H1 (cell line): ENCODE data around the gene LPCAT3. TPM values are rescaled to one million over a fixed set of nuclear protein-coding genes. Genes with fewer than 3 reads are reported as not detected.

ENCODE experiments used
- CTCF ChIA-PET: fragments of 300-600 bp; sonication (Branson Sonifier 250); formaldehyde crosslinking; loops from one replicate; lab custom pipeline; 2021; ENCODE audit not compliant: partially characterized antibody; lab: Charles Lee
- POLR2A ChIA-PET: fragments of 300-600 bp; sonication (Branson Sonifier 250); formaldehyde crosslinking; loops from one replicate; lab custom pipeline; 2021; ENCODE audit warnings: inconsistent platforms; ENCODE audit not compliant: partially characterized antibody; lab: Charles Lee
- DNase-seq, 2 experiments: peaks; one replicate each; pipeline versions ENCODE4 v3.0.0 to v3.0.0-alpha.2; 2010 to 2022; ENCODE audit warnings: low spot score in 2 of 2, low read depth in 1 of 2, mixed read lengths in 1 of 2
- FAIRE-seq: peaks from 2 replicates; lab custom pipeline; 2011; peaks lifted over from hg19 to GRCh38; lab: Jason Lieb, UNC
- H2AFZ ChIP-seq: 2 replicates; pipeline ENCODE4 v1.8.1; 2012; ENCODE audit warnings: low read length, inconsistent platforms
- H2AK5ac ChIP-seq: 2 replicates; pipeline ENCODE4 v1.6.1; 2013; ENCODE audit warnings: low read depth, low read length
- H2BK120ac ChIP-seq: replicated peaks from 2 replicates; pipeline ENCODE3; 2013; ENCODE audit warnings: low read depth, low read length, inconsistent platforms
- H2BK12ac ChIP-seq: 2 replicates; pipeline ENCODE4 v1.6.1; 2013; ENCODE audit warnings: low read depth, low read length
- H2BK15ac ChIP-seq: 2 replicates; pipeline ENCODE4 v1.6.1; 2013; ENCODE audit warnings: low read length
- H2BK20ac ChIP-seq: 2 replicates; pipeline ENCODE4 v1.6.1; 2013; ENCODE audit warnings: low read length
- H2BK5ac ChIP-seq: 2 replicates; pipeline ENCODE4 v1.6.1; 2013; ENCODE audit warnings: low read depth, low read length
- H3K14ac ChIP-seq: 2 replicates; pipeline ENCODE4 v1.6.1; 2013; ENCODE audit warnings: inconsistent platforms; ENCODE audit not compliant: insufficient read length
- H3K18ac ChIP-seq: 2 replicates; pipeline ENCODE4 v1.6.1; 2013; ENCODE audit warnings: low read length; ENCODE audit errors: extremely low read depth
- H3K23ac ChIP-seq: 2 replicates; pipeline ENCODE4 v1.6.1; 2013; ENCODE audit warnings: inconsistent platforms; ENCODE audit not compliant: insufficient read length
- H3K23me2 ChIP-seq: 2 replicates; pipeline ENCODE4 v1.6.1; 2013; ENCODE audit warnings: low read depth, low read length
- H3K27ac ChIP-seq: 2 replicates; pipeline ENCODE4 v1.6.1; 2011; ENCODE audit warnings: low read depth, low read length, inconsistent platforms
- H3K27me3 ChIP-seq, 4 experiments: replicated peaks in 1 of 4; 1 replicate in 1 of 4; 2 replicates in 3 of 4; pipeline versions ENCODE4 v1.6.1 to v1.8.1; 2011 to 2013; ENCODE audit warnings: low read length in 3 of 4, mild to moderate bottlenecking in 3 of 4, inconsistent platforms in 2 of 4, mixed read lengths in 2 of 4, moderate library complexity in 1 of 4; ENCODE audit not compliant: control insufficient read depth in 3 of 4, insufficient read depth in 3 of 4; ENCODE audit errors: extremely low read depth in 1 of 4
- H3K36me3 ChIP-seq, 4 experiments: 2 replicates each; pipeline versions ENCODE4 v1.6.1 to v1.8.1; 2011 to 2013; ENCODE audit warnings: mild to moderate bottlenecking in 4 of 4, low read length in 3 of 4, moderate library complexity in 2 of 4, control low read depth in 1 of 4, inconsistent platforms in 1 of 4; ENCODE audit not compliant: insufficient read depth in 4 of 4, control insufficient read depth in 2 of 4
- H3K4ac ChIP-seq: replicated peaks from 2 replicates; pipeline ENCODE3; 2013; ENCODE audit warnings: low read length, low read depth, mixed read lengths, inconsistent platforms; ENCODE audit not compliant: insufficient read length
- H3K4me1 ChIP-seq, 4 experiments: replicated peaks in 1 of 4; 1 replicate in 1 of 4; 2 replicates in 3 of 4; pipeline versions ENCODE4 v1.6.1 to v1.8.1; 2011 to 2013; ENCODE audit warnings: low read length in 3 of 4, inconsistent platforms in 2 of 4, mixed read lengths in 1 of 4; ENCODE audit not compliant: insufficient read depth in 4 of 4, control insufficient read depth in 3 of 4
- H3K4me2 ChIP-seq, 2 experiments: 2 replicates each; pipeline versions ENCODE4 v1.6.1 to v1.8.1; 2011 to 2013; ENCODE audit warnings: low read depth in 2 of 2, low read length in 2 of 2, control low read depth in 1 of 2, inconsistent platforms in 1 of 2, mild to moderate bottlenecking in 1 of 2; ENCODE audit not compliant: insufficient read depth in 1 of 2
- H3K4me3 ChIP-seq, 4 experiments: fragments of 200-600, 300-600 bp in 1 of 4; sonication (generic), shearing (Covaris generic), sonication (Bioruptor Twin) in 1 of 4; 2 replicates each; pipeline versions ENCODE4 v1.5.1 to v1.8.1; 2011 to 2016; ENCODE audit warnings: low read length in 4 of 4, low read depth in 3 of 4, control low read depth in 2 of 4, inconsistent platforms in 2 of 4, mild to moderate bottlenecking in 2 of 4, mixed read lengths in 1 of 4, moderate library complexity in 1 of 4; ENCODE audit not compliant: insufficient read depth in 2 of 4; ENCODE audit errors: extremely low read depth in 1 of 4
- H3K56ac ChIP-seq: replicated peaks from 2 replicates; pipeline ENCODE3; 2013; ENCODE audit warnings: low read depth, mild to moderate bottlenecking, mixed read lengths, low read length, inconsistent platforms; ENCODE audit not compliant: insufficient read length
- H3K79me1 ChIP-seq: 2 replicates; pipeline ENCODE4 v1.6.1; 2013; ENCODE audit warnings: low read depth, low read length, control low read depth
- H3K79me2 ChIP-seq, 2 experiments: 2 replicates each; pipeline versions ENCODE4 v1.6.1 to v1.8.1; 2012 to 2013; ENCODE audit warnings: low read length in 2 of 2, mild to moderate bottlenecking in 2 of 2, inconsistent platforms in 1 of 2; ENCODE audit not compliant: insufficient read depth in 2 of 2, control insufficient read depth in 1 of 2
- H3K9ac ChIP-seq, 4 experiments: replicated peaks in 1 of 4; 1 replicate in 1 of 4; 2 replicates in 3 of 4; pipeline versions ENCODE4 v1.6.1 to v1.8.1; 2011 to 2013; ENCODE audit warnings: low read depth in 3 of 4, low read length in 3 of 4, control low read depth in 2 of 4, mild to moderate bottlenecking in 2 of 4, moderate library complexity in 2 of 4, inconsistent platforms in 1 of 4; ENCODE audit errors: extremely low read depth in 1 of 4
- H3K9me3 ChIP-seq, 2 experiments: 2 replicates each; pipeline versions ENCODE4 v1.6.1 to v1.8.1; 2012 to 2013; ENCODE audit warnings: mild to moderate bottlenecking in 2 of 2, moderate library complexity in 2 of 2, control low read depth in 1 of 2, inconsistent platforms in 1 of 2, low read depth in 1 of 2, low read length in 1 of 2, mixed read lengths in 1 of 2; ENCODE audit not compliant: insufficient read depth in 2 of 2
- H4K20me1 ChIP-seq, 2 experiments: replicated peaks in 1 of 2; 2 replicates each; pipeline versions ENCODE3 to v1.8.1; 2011 to 2013; ENCODE audit warnings: inconsistent platforms in 2 of 2, low read length in 2 of 2, mild to moderate bottlenecking in 1 of 2; ENCODE audit not compliant: insufficient read depth in 2 of 2, control insufficient read depth in 1 of 2
- H4K5ac ChIP-seq: 2 replicates; pipeline ENCODE4 v1.6.1; 2013; ENCODE audit warnings: low read length, low read depth, mixed read lengths, inconsistent platforms; ENCODE audit not compliant: insufficient read length
- H4K8ac ChIP-seq: 2 replicates; pipeline ENCODE4 v1.8.0; 2013; ENCODE audit warnings: mild to moderate bottlenecking, moderate library complexity, low read length, inconsistent platforms; ENCODE audit not compliant: insufficient read depth; ENCODE audit errors: extremely low read depth
- H4K91ac ChIP-seq: replicated peaks from 2 replicates; pipeline ENCODE3; 2013; ENCODE audit warnings: low read length, mixed read lengths, inconsistent platforms; ENCODE audit not compliant: insufficient read length
- BCL11A ChIP-seq, 2 experiments: IDR thresholded peaks; one replicate each; pipeline ENCODE4 v1.6.1; 2011; ENCODE audit warnings: low read depth in 2 of 2, low read length in 2 of 2, mild to moderate bottlenecking in 2 of 2
- CHD2 ChIP-seq: IDR thresholded peaks from 2 replicates; pipeline ENCODE4 v1.6.1; 2012; ENCODE audit warnings: low read length, improper control_type of control experiment
- CREB1 ChIP-seq: IDR thresholded peaks from 2 replicates; pipeline ENCODE4 v1.6.1; 2012; ENCODE audit warnings: inconsistent platforms
- GTF2F1 ChIP-seq: IDR thresholded peaks from 2 replicates; pipeline ENCODE4 v1.6.1; 2012; ENCODE audit warnings: low read depth, low read length, improper control_type of control experiment, borderline replicate concordance
- HDAC6 ChIP-seq: IDR thresholded peaks from one replicate; pipeline ENCODE4 v1.7.1; 2012; ENCODE audit warnings: low read depth, mild to moderate bottlenecking, inconsistent platforms, low read length, moderate library complexity
- JUND ChIP-seq: IDR thresholded peaks from 2 replicates; pipeline ENCODE4 v1.6.1; 2011; ENCODE audit warnings: mild to moderate bottlenecking, improper control_type of control experiment, low read length
- KDM4A ChIP-seq: IDR thresholded peaks from one replicate; pipeline ENCODE4 v1.7.1; 2012; ENCODE audit warnings: low read depth, mild to moderate bottlenecking, moderate library complexity, low read length, inconsistent platforms; ENCODE audit not compliant: severe bottlenecking
- MAFK ChIP-seq: IDR thresholded peaks from 2 replicates; pipeline ENCODE4 v1.6.1; 2012; ENCODE audit warnings: low read depth, mild to moderate bottlenecking, improper control_type of control experiment, low read length
- POLR2AphosphoS5 ChIP-seq: IDR thresholded peaks from 2 replicates; pipeline ENCODE4 v1.6.1; 2011; ENCODE audit warnings: low read depth, low read length
- SIN3A ChIP-seq, 2 experiments: IDR thresholded peaks in 1 of 2; conservative IDR thresholded peaks in 1 of 2; 2 replicates each; pipeline ENCODE4 v1.6.1; 2011 to 2012; ENCODE audit warnings: low read length in 2 of 2, improper control_type of control experiment in 1 of 2, low read depth in 1 of 2, mild to moderate bottlenecking in 1 of 2
- SP2 ChIP-seq: IDR thresholded peaks from 2 replicates; pipeline ENCODE4 v1.6.1; 2012; ENCODE audit warnings: mild to moderate bottlenecking, low read length, inconsistent platforms
- WGBS, 2 experiments: shearing (Covaris generic) in 1 of 2; methylation state at CpG; one replicate each; pipeline versions ENCODE4 v1.1.6 to v1.1.7; 2013 to 2015; ENCODE audit warnings: low lambda C conversion rate in 2 of 2, mixed read lengths in 2 of 2, inconsistent platforms in 1 of 2, low coverage in 1 of 2, missing lambda C conversion rate in 1 of 2; ENCODE audit not compliant: insufficient replicate concordance in 2 of 2, insufficient coverage in 1 of 2, insufficient read length in 1 of 2; ENCODE audit errors: extremely low coverage in 1 of 2, missing lambda C conversion rate in 1 of 2; 5-methylcytosine and 5-hydroxymethylcytosine counted together
- polyA plus RNA-seq, 7 experiments: library from polyadenylated mRNA; depleted of rRNA in 3 of 7; stranded (reverse) in 5 of 7; unstranded in 2 of 7; fragments of >200 nt in 5 of 7; fragments of 200-250 nt in 2 of 7; gene quantifications; 1 replicate in 5 of 7; 2 replicates in 1 of 7; 4 replicates in 1 of 7; pipeline versions ENCODE4 v1.2.1 to v1.2.3, GENCODE V29; 2011 to 2013; ENCODE audit warnings: missing spikeins in 2 of 7, mixed read lengths in 2 of 7
- total RNA-seq: library from RNA; stranded (reverse); fragmentation: NEBNext Ultra II Directional; extraction: Animal tissue kit (Norgen Biotek cat#: 25700); gene quantifications from 2 replicates; pipeline ENCODE4 v1.2.1, GENCODE V29; 2021
- TF ChIP-seq, protein P1 (sequence below): IDR thresholded peaks from 2 replicates; pipeline ENCODE4 v1.6.1; 2011; ENCODE audit warnings: low read length, improper control_type of control experiment
- TF ChIP-seq, protein P2 (sequence below): IDR thresholded peaks from 2 replicates; pipeline ENCODE4 v1.6.1; 2012; ENCODE audit warnings: inconsistent platforms

Gene LPCAT3
- total and polyA plus RNA-seq, 2 of the 8 experiments (the other 6 are each of a cell fraction or from before 2014, with no cell fraction given), result 55.8 to 70.4 TPM

DNA sequence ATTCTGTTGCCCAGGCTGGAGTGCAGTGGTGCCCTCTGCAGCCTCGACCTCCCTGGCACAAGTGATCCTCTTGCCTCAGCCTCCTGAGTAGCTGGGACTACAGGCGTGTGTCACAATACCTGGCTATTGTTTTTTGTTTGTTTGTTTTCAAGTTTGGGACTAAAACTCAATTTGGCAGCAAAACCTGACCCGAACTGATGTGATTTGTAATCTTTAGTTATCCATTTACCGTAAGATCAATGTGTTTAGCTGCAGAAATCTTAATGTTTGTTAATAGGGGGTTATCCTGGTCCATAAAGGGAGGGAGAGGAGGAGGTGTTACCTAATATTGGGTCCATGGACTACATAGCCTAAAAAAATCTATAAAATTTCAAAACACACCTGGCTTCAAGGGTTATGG lies 41.5 kb upstream of the LPCAT3 start:
- H3K56ac ChIP-seq, result no peak overlapping the region
- no peak overlapping the region for H3K14ac ChIP-seq
- TF ChIP-seq MAFK, result no peak
- TF ChIP-seq JUND, result no peak
- no peak for TF ChIP-seq SIN3A (conservative IDR thresholded peaks at IDR 0.05 in 1 of 2, IDR thresholded peaks at IDR 0.05 in 1 of 2; ENCODE audit: low read depth in 1 of 2, low read length in 2 of 2)
- no peak for TF ChIP-seq CREB1
- no peak for TF ChIP-seq CHD2
- no peak for TF ChIP-seq POLR2AphosphoS5
- TF ChIP-seq SP2, result no peak
- TF ChIP-seq, protein P1, sequence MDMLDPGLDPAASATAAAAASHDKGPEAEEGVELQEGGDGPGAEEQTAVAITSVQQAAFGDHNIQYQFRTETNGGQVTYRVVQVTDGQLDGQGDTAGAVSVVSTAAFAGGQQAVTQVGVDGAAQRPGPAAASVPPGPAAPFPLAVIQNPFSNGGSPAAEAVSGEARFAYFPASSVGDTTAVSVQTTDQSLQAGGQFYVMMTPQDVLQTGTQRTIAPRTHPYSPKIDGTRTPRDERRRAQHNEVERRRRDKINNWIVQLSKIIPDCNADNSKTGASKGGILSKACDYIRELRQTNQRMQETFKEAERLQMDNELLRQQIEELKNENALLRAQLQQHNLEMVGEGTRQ, result no peak
- no peak for TF ChIP-seq HDAC6
- TF ChIP-seq, protein P2, sequence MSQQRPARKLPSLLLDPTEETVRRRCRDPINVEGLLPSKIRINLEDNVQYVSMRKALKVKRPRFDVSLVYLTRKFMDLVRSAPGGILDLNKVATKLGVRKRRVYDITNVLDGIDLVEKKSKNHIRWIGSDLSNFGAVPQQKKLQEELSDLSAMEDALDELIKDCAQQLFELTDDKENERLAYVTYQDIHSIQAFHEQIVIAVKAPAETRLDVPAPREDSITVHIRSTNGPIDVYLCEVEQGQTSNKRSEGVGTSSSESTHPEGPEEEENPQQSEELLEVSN, result no peak
- no peak for TF ChIP-seq BCL11A (IDR thresholded peaks at IDR 0.05; ENCODE audit: low read depth in 2 of 2, low read length in 2 of 2)
- TF ChIP-seq KDM4A, result no peak
- TF ChIP-seq GTF2F1, result no peak
- no peak overlapping the region for H4K5ac ChIP-seq
- no peak overlapping the region for H2AFZ ChIP-seq
- no peaks in the 10 kb centered on the region for H4K20me1 ChIP-seq
- H2BK5ac ChIP-seq, result no peak overlapping the region
- H2BK120ac ChIP-seq, result no peak overlapping the region
- no peaks in the 10 kb centered on the region for H3K79me2 ChIP-seq
- H3K79me1 ChIP-seq, result no peaks in the 10 kb centered on the region
- H3K23me2 ChIP-seq, result no peaks in the 10 kb centered on the region
- no peaks in the 10 kb centered on the region for H3K27me3 ChIP-seq
- no peaks in the 10 kb centered on the region for H3K9me3 ChIP-seq
- no peak overlapping the region for H3K4me3 ChIP-seq
- no peak overlapping the region for H3K18ac ChIP-seq
- H3K4me1 ChIP-seq, result peaks cover 0 to 5% (median 2%) of the 10 kb centered on the region in 4 experiments; a peak in 3 of 7 replicates
- H2BK12ac ChIP-seq, result no peak overlapping the region
- no peaks in the 10 kb centered on the region for H3K36me3 ChIP-seq
- 88% methylated on average over 4 of the region's 4 CpGs; no CpG with 5 or more reads in 1 of the 2 experiments for WGBS, 2 experiments
- no peak overlapping the region for H3K9ac ChIP-seq
- no peak for FAIRE-seq
- no peak overlapping the region for H4K8ac ChIP-seq
- ChIA-PET CTCF (interaction anchor here (0.9 to 6.7 kb wide), 14 partner anchors 9 to 99 kb away, joined by 3 to 58 read pairs (median 6); partner anchors contain the start of gene C1RL), POLR2A (interaction anchor here (0.7 to 2.5 kb wide), 6 partner anchors 10 to 49 kb away, joined by 3 to 39 read pairs (median 4); partner anchors contain the start of gene C1RL)
- no peak overlapping the region for H3K23ac ChIP-seq
- no peak overlapping the region for H2BK20ac ChIP-seq
- no peak overlapping the region for H2AK5ac ChIP-seq
- DNase-seq, result no peak
- H2BK15ac ChIP-seq, result no peak overlapping the region
- H3K27ac ChIP-seq, result no peak overlapping the region
- H3K4ac ChIP-seq, result no peak overlapping the region
- H4K91ac ChIP-seq, result no peak overlapping the region
- no peak overlapping the region for H3K4me2 ChIP-seq
